GM23248 (cell line): ENCODE results near the gene RASIP1. TPM values are rescaled to one million over a fixed set of nuclear protein-coding genes. Genes with fewer than 3 reads are reported as not detected.
A peak's percentile ranks its signal among the peaks of the same experiment; 100 is the strongest.

ENCODE experiments used
- DNase-seq: peaks from one replicate; pipeline ENCODE4 v3.0.0-alpha.2; 2015
- H2AFZ ChIP-seq: fragments of 200-600 bp; sonication (generic); 2 replicates; pipeline ENCODE4 v1.6.1; 2016; ENCODE audit warnings: antibody characterized with exemption
- H3F3A ChIP-seq: fragments of 200-600 bp; sonication (generic); 2 replicates; pipeline ENCODE4 v1.6.1; 2016; ENCODE audit warnings: mild to moderate bottlenecking, antibody characterized with exemption, mixed run types; ENCODE audit not compliant: insufficient read depth
- H3K27ac ChIP-seq: fragments of 200-600 bp; sonication (generic); 2 replicates; pipeline ENCODE4 v1.5.1; 2016; ENCODE audit warnings: mild to moderate bottlenecking
- H3K27me3 ChIP-seq: fragments of 200-600 bp; sonication (generic); replicated peaks from 2 replicates; pipeline ENCODE4 v1.6.1; 2016; ENCODE audit warnings: mild to moderate bottlenecking; ENCODE audit not compliant: insufficient read depth
- H3K36me3 ChIP-seq: fragments of 200-600 bp; sonication (generic); 2 replicates; pipeline ENCODE4 v1.6.1; 2016; ENCODE audit warnings: low read depth, mild to moderate bottlenecking
- H3K4me1 ChIP-seq: fragments of 200-600 bp; sonication (generic); 2 replicates; pipeline ENCODE4 v1.6.1; 2016; ENCODE audit warnings: mild to moderate bottlenecking; ENCODE audit not compliant: insufficient read depth
- H3K4me2 ChIP-seq: fragments of 200-600 bp; sonication (generic); one replicate; pipeline ENCODE4 v1.6.1; 2016; ENCODE audit warnings: mild to moderate bottlenecking; ENCODE audit not compliant: unreplicated experiment
- H3K4me3 ChIP-seq: fragments of 200-600 bp; sonication (generic); 2 replicates; pipeline ENCODE4 v1.5.1; 2016; ENCODE audit warnings: mild to moderate bottlenecking
- H3K79me2 ChIP-seq: fragments of 200-600 bp; sonication (generic); 2 replicates; pipeline ENCODE4 v1.6.1; 2016; ENCODE audit warnings: mild to moderate bottlenecking; ENCODE audit not compliant: insufficient read depth
- H3K9ac ChIP-seq: fragments of 200-600 bp; sonication (generic); 2 replicates; pipeline ENCODE4 v1.6.1; 2016; ENCODE audit warnings: mild to moderate bottlenecking
- H3K9me2 ChIP-seq: fragments of 200-600 bp; sonication (generic); 2 replicates; pipeline ENCODE4 v1.6.1; 2016; ENCODE audit warnings: mixed run types, mild to moderate bottlenecking, moderate library complexity; ENCODE audit not compliant: insufficient read depth
- H3K9me3 ChIP-seq: fragments of 200-600 bp; sonication (generic); one replicate; pipeline ENCODE4 v1.6.1; 2017; ENCODE audit warnings: low read depth
- H4K20me1 ChIP-seq: fragments of 200-600 bp; sonication (generic); 2 replicates; pipeline ENCODE4 v1.6.0; 2016; ENCODE audit not compliant: insufficient read depth
- EZH2 ChIP-seq: fragments of 200-600 bp; sonication (generic); IDR thresholded peaks from 2 replicates; pipeline ENCODE4 v1.6.1; 2018; ENCODE audit warnings: antibody characterized with exemption, mild to moderate bottlenecking; ENCODE audit not compliant: insufficient read depth, poor library complexity, severe bottlenecking
- EZH2phosphoT487 ChIP-seq: fragments of 200-600 bp; sonication (generic); IDR thresholded peaks from 2 replicates; pipeline ENCODE4 v1.6.1; 2018; ENCODE audit warnings: antibody characterized with exemption, moderate library complexity, mild to moderate bottlenecking, low read depth; ENCODE audit not compliant: insufficient read depth
- WGBS, 2 experiments: methylation state at CpG; one replicate each; pipeline ENCODE4 v1.1.6; 2015 to 2017; ENCODE audit warnings: low lambda C conversion rate in 2 of 2, low coverage in 1 of 2; ENCODE audit errors: missing lambda C conversion rate in 2 of 2; 5-methylcytosine and 5-hydroxymethylcytosine counted together
- in situ Hi-C: fragments of 300-500 bp; cut with MboI; formaldehyde crosslinking; loops from 2 replicates; pipeline ENCODE4 v1.15.0; 2020
- polyA plus RNA-seq: library from polyadenylated mRNA; unstranded; fragments of >200 nt; fragmentation: Nextera tagmentation; extraction: Ambion mirVana; gene quantifications from 2 replicates; pipeline ENCODE4 v1.2.1, GENCODE V29; 2016
- total RNA-seq: library from RNA; depleted of rRNA; stranded (reverse); fragments of >200 nt; shearing (Covaris generic); gene quantifications from 2 replicates; pipeline ENCODE4 v1.2.3, GENCODE V29; 2014

The RASIP1 gene
- total and polyA plus RNA-seq, 2 experiments from 2014 or later: 0.09 TPM; not detected in 1

DNA sequence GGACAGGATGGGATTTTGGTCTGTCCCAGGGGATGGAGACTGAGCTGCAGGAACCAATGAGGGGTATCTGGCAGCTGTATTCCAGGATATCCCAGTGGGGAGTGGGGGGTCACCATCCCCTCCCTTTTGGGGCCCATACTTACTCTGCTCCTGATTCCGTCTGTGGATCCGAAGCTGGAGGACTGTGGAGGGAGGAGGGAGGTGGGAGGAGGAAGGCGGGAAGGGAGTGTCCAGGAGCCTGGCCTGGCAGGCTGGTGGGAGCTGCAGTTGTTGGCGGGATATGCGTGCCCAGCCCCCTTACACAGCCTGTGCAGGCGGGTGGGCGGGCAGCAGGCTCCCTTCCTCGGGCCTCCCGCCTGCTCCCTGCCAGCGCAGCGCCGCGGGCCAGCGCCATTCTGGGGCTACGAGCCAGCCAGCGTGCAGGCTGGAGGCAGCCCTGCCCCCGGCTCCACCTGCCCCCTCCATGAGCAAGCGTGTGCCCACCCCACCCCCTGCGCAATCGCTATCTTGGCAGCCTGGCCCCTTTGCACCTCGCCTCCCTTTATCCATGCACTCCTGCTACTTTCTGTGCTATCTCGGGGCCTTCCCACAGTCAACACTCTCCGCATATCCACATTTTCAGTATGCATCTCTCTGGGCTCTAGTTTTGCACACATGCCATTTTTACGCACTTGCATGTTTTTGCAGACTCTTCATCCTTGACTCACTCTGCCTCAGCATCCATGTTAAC is 23.7 kb downstream of the RASIP1 start:
- H4K20me1 ChIP-seq: no peaks in the 10 kb centered on the region
- TF ChIP-seq EZH2 (no peak), EZH2phosphoT487 (no peak)
- 0 out of 2 replicates have a peak, but pooled peaks cover 8% of the 10 kb centered on the region for H3K79me2 ChIP-seq
- H3K4me1 ChIP-seq: peaks cover 24% of the 10 kb centered on the region
- H3K36me3 ChIP-seq: no peaks in the 10 kb centered on the region
- peaks cover 7% of the 10 kb centered on the region; the same call in 1 of the 2 replicates for H3F3A ChIP-seq
- H3K9me3 ChIP-seq: no peaks in the 10 kb centered on the region
- 3 to 4% methylated on average over 8 to 22 of the region's 24 CpGs for WGBS, 2 experiments
- H3K4me2 ChIP-seq: peak overlapping the region; percentile 89
- H3K9ac ChIP-seq: peak overlapping the region; percentile 60
- peak overlapping the region; percentile 77 for H3K4me3 ChIP-seq
- peak; percentile 75 for DNase-seq
- no peaks in the 10 kb centered on the region for H3K9me2 ChIP-seq
- no peaks in the 10 kb centered on the region for H3K27me3 ChIP-seq
- H2AFZ ChIP-seq: peak overlapping the region; percentile 88
- H3K27ac ChIP-seq: peak overlapping the region; percentile 38
- in situ Hi-C loops: no loop called here

DNA sequence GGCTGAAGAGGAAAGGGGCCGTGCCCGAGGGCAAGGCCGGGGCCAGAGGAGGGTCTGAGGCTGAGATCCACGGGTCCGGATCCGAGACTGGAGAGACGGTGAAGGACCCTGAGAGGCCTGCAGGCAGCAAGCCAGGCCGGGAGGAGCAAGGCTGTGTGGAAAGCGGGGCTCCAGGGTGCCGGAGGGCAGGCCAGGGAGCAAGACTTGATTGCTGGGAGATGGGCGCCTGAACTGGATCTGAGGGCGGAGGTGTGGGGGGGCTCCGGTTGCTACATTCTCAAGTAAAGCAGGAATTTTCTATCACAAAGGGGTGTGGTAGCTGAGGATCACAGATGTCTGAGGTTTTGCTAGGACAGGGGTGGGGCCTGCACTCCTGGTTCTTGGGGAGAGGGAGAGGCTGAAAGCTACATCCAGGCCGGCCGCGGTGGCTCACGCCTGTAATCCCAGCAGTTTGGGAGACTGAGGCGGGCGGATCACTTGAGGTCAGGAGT is 24.7 kb downstream of the RASIP1 start:
- peak overlapping the region; percentile 89 for H3K4me2 ChIP-seq
- H2AFZ ChIP-seq: peak overlapping the region; percentile 88
- peaks cover 7% of the 10 kb centered on the region; the same call in 1 of the 2 replicates for H3F3A ChIP-seq
- H3K36me3 ChIP-seq: no peaks in the 10 kb centered on the region
- no peaks in the 10 kb centered on the region for H3K9me3 ChIP-seq
- 27 to 29% methylated on average over 18 to 19 of the region's 19 CpGs for WGBS, 2 experiments
- H3K79me2 ChIP-seq: 0 out of 2 replicates have a peak, but pooled peaks cover 8% of the 10 kb centered on the region
- H3K4me3 ChIP-seq: peak overlapping the region; percentile 77
- peak overlapping the region; percentile 38; the same call in 1 of the 2 replicates for H3K27ac ChIP-seq
- peaks cover 24% of the 10 kb centered on the region for H3K4me1 ChIP-seq
- H4K20me1 ChIP-seq: no peaks in the 10 kb centered on the region
- peak overlapping the region; percentile 60 for H3K9ac ChIP-seq
- in situ Hi-C loops: no loop called here
- TF ChIP-seq EZH2phosphoT487: no peak
- no peak for TF ChIP-seq EZH2
- no peaks in the 10 kb centered on the region for H3K27me3 ChIP-seq
- DNase-seq: peak; percentile 41
- H3K9me2 ChIP-seq: no peaks in the 10 kb centered on the region

DNA sequence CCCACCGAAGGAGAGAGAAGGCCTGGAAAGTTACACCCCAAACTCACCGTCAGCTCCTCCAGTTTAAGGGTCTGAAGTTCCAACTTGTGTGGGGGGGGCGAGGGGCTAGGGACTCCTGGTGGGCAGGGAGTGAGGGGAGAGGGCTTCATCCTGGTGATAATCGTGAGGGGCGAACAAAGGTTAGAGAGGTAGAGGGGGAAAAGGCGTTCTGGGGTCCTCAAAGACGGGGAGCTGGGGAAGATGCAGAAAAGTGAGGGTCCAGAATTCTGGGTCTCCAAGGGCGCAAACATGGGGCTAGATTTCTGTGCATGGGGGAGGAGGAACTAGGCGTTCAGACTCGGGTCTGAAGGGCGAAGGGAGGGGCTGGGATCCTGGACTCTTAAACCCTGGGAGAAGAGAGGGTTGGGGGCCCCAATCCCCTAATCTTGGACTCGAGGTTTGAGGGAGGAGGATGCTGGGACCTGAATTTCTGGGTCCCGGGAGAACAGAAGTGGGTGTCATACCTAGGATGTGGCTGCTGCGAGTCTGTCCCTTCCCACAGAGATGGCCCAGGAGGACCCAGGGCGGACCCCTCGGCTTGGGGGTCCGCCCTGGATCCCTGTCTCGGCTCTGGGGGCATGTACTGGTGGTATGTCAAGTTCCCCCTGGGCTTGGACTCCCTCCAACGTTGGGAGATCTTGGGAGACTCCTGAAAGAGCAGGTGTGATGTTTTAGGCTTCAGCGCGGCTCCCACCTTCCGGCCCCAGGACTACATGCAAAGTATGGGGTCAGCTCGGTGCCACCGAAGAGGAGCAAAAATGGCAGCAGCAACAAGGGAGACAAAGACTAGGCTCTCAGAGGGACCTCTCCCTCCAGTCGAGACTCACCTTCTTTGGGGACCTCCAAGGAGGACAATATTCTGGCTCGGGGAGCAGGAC is 25.4 kb downstream of the RASIP1 start:
- H3K4me1 ChIP-seq: peaks cover 24% of the 10 kb centered on the region
- no peaks in the 10 kb centered on the region for H3K9me2 ChIP-seq
- no peak for DNase-seq
- peak overlapping the region; percentile 60 for H3K27ac ChIP-seq
- H3K36me3 ChIP-seq: no peaks in the 10 kb centered on the region
- no peaks in the 10 kb centered on the region for H4K20me1 ChIP-seq
- no peaks in the 10 kb centered on the region for H3K9me3 ChIP-seq
- peak overlapping the region; percentile 77 for H3K4me3 ChIP-seq
- peaks cover 7% of the 10 kb centered on the region; the same call in 1 of the 2 replicates for H3F3A ChIP-seq
- peak overlapping the region; percentile 88 for H2AFZ ChIP-seq
- in situ Hi-C loops: no loop called here
- peak overlapping the region; percentile 89 for H3K4me2 ChIP-seq
- H3K9ac ChIP-seq: peak overlapping the region; percentile 83
- 0 out of 2 replicates have a peak, but pooled peaks cover 8% of the 10 kb centered on the region for H3K79me2 ChIP-seq
- no peaks in the 10 kb centered on the region for H3K27me3 ChIP-seq
- no peak for TF ChIP-seq EZH2
- TF ChIP-seq EZH2phosphoT487: no peak
- WGBS, 2 experiments: 59 to 62% methylated on average over 26 of the region's 26 CpGs
